Endothelial cell of umbilical vein (primary cell): ENCODE results near the gene AHRR. TPM values are rescaled to one million over a fixed set of nuclear protein-coding genes. Genes with fewer than 3 reads are reported as not detected.

Source experiments
- BruUV-seq: library from RNA; stranded (reverse); fragments of 400-500 nt; replicated peaks from 2 replicates; lab custom pipeline; 2021; lab: Mats Ljungman, UMichigan
- CTCF ChIA-PET: fragments of 300-600, 350-600 bp; sonication (Branson Sonifier 250); formaldehyde crosslinking; loops from one replicate; lab custom pipeline; 2021; ENCODE audit warnings: antibody characterized with exemption, inconsistent platforms; lab: Charles Lee
- POLR2A ChIA-PET: fragments of 300-600, 350-600 bp; sonication (Branson Sonifier 250); formaldehyde crosslinking; loops from one replicate; lab custom pipeline; 2021; ENCODE audit warnings: antibody characterized with exemption, inconsistent platforms; lab: Charles Lee
- DNase-seq: peaks from one replicate; pipeline ENCODE4 v3.0.0-alpha.2; 2011; ENCODE audit warnings: low read depth, low spot score
- FAIRE-seq: peaks from 2 replicates; lab custom pipeline; 2011; peaks lifted over from hg19 to GRCh38; lab: Jason Lieb, UNC
- H2AFZ ChIP-seq: 2 replicates; pipeline ENCODE4 v1.6.0; 2012; ENCODE audit warnings: low read depth, low read length, control low read depth, inconsistent platforms
- H3K27ac ChIP-seq: 2 replicates; pipeline ENCODE4 v1.5.1; 2011; ENCODE audit warnings: low read depth, mild to moderate bottlenecking, control low read depth, low read length, moderate library complexity; ENCODE audit not compliant: insufficient read depth
- H3K27me3 ChIP-seq, 2 experiments: 2 replicates each; pipeline versions ENCODE4 v1.6.0 to v1.6.1; 2011; ENCODE audit warnings: low read length in 2 of 2, mixed read lengths in 1 of 2; ENCODE audit not compliant: control insufficient read depth in 2 of 2, insufficient read depth in 2 of 2
- H3K36me3 ChIP-seq, 2 experiments: 2 replicates in 1 of 2; 3 replicates in 1 of 2; pipeline ENCODE4 v1.5.1; 2011; ENCODE audit warnings: low read length in 2 of 2, mild to moderate bottlenecking in 1 of 2, moderate library complexity in 1 of 2; ENCODE audit not compliant: control insufficient read depth in 2 of 2, insufficient read depth in 2 of 2; ENCODE audit errors: extremely low read depth in 1 of 2
- H3K4me1 ChIP-seq: 3 replicates; pipeline ENCODE4 v1.5.1; 2011; ENCODE audit warnings: mild to moderate bottlenecking, low read length; ENCODE audit not compliant: control insufficient read depth, insufficient read depth; ENCODE audit errors: extremely low read depth
- H3K4me2 ChIP-seq: 2 replicates; pipeline ENCODE4 v1.6.1; 2011; ENCODE audit warnings: low read length, control low read depth, mixed read lengths; ENCODE audit not compliant: insufficient read depth
- H3K4me3 ChIP-seq, 3 experiments: fragments of 200-600 bp in 1 of 3; sonication (generic), shearing (Covaris generic) in 1 of 3; replicated peaks in 1 of 3; 2 replicates each; pipeline ENCODE4 v1.5.1; 2011 to 2016; ENCODE audit warnings: control low read depth in 3 of 3, low read length in 3 of 3, mild to moderate bottlenecking in 2 of 3, inconsistent platforms in 1 of 3, low read depth in 1 of 3, moderate library complexity in 1 of 3; ENCODE audit not compliant: insufficient read depth in 1 of 3
- H3K79me2 ChIP-seq: 2 replicates; pipeline ENCODE4 v1.6.0; 2012; ENCODE audit warnings: low read length, inconsistent platforms; ENCODE audit not compliant: control insufficient read depth, insufficient read depth
- H3K9ac ChIP-seq: replicated peaks from 2 replicates; pipeline ENCODE3; 2011; ENCODE audit warnings: low read length, control low read depth; ENCODE audit not compliant: insufficient read depth; ENCODE audit errors: extremely low read depth
- H3K9me1 ChIP-seq: replicated peaks from 3 replicates; pipeline ENCODE4 v1.6.0; 2011; ENCODE audit warnings: mild to moderate bottlenecking, low read length; ENCODE audit not compliant: control insufficient read depth, insufficient read depth; ENCODE audit errors: extremely low read depth
- H3K9me3 ChIP-seq: replicated peaks from 2 replicates; pipeline ENCODE4 v1.5.1; 2012; ENCODE audit warnings: low read length, inconsistent platforms; ENCODE audit not compliant: control insufficient read depth, insufficient read depth
- H4K20me1 ChIP-seq: replicated peaks from 2 replicates; pipeline ENCODE3; 2011; ENCODE audit warnings: mild to moderate bottlenecking, low read length; ENCODE audit not compliant: control insufficient read depth, insufficient read depth; ENCODE audit errors: extremely low read depth
- CTCF ChIP-seq, 2 donors: IDR thresholded peaks; 1 replicate in 1 of 2; 2 replicates in 1 of 2; pipeline ENCODE4 v1.5.1; 2011; ENCODE audit warnings: low read length in 2 of 2, mild to moderate bottlenecking in 2 of 2, moderate library complexity in 2 of 2, control low read depth in 1 of 2, inconsistent platforms in 1 of 2, low read depth in 1 of 2; ENCODE audit not compliant: insufficient read depth in 1 of 2; ENCODE audit errors: extremely low read depth in 1 of 2
- EZH2 ChIP-seq: IDR thresholded peaks from 2 replicates; pipeline ENCODE4 v1.6.1; 2012; ENCODE audit warnings: borderline replicate concordance, low read depth, mild to moderate bottlenecking, moderate library complexity, low read length, inconsistent platforms; ENCODE audit not compliant: severe bottlenecking
- FOS ChIP-seq: IDR thresholded peaks from 2 replicates; pipeline ENCODE4 v1.6.1; 2011; ENCODE audit warnings: mild to moderate bottlenecking, low read length, moderate library complexity, borderline replicate concordance; ENCODE audit not compliant: insufficient read depth
- GATA2 ChIP-seq: IDR thresholded peaks from 2 replicates; pipeline ENCODE4 v1.7.0; 2011; ENCODE audit warnings: low read depth, mild to moderate bottlenecking, moderate library complexity, mixed read lengths, low read length; ENCODE audit not compliant: insufficient read length, insufficient read depth
- JUN ChIP-seq: IDR thresholded peaks from 2 replicates; pipeline ENCODE4 v1.6.1; 2011; ENCODE audit warnings: borderline replicate concordance, low read depth; ENCODE audit not compliant: insufficient read length, insufficient read depth
- MAX ChIP-seq: IDR thresholded peaks from 2 replicates; pipeline ENCODE4 v1.6.1; 2011; ENCODE audit not compliant: insufficient read depth, insufficient read length
- MYC ChIP-seq: IDR thresholded peaks from one replicate; pipeline ENCODE4 v1.6.1; 2011; ENCODE audit warnings: mild to moderate bottlenecking, low read depth, low read length
- POLR2A ChIP-seq: IDR thresholded peaks from 2 replicates; pipeline ENCODE4 v1.6.1; 2012; ENCODE audit warnings: low read depth, mild to moderate bottlenecking, control low read depth, low read length
- POLR2AphosphoS5 ChIP-seq: IDR thresholded peaks from 2 replicates; pipeline ENCODE4 v1.6.1; 2012; ENCODE audit warnings: low read depth, mild to moderate bottlenecking, control low read depth, low read length, moderate library complexity; ENCODE audit not compliant: insufficient read depth
- dilution Hi-C: fragments of 300-500 bp; cut with MboI; formaldehyde crosslinking; loops from one replicate; pipeline ENCODE4 v1.15.0; 2019; ENCODE audit warnings: low sequenced_read_pairs; ENCODE audit not compliant: extremely low pct_ligation_motif_present
- intact Hi-C: fragments of 100-400 bp; cut with micrococcal nuclease; formaldehyde crosslinking; loops from one replicate; pipeline ENCODE4 v1.10.0; 2022
- polyA plus RNA-seq, 4 experiments: library from polyadenylated mRNA; depleted of rRNA in 3 of 4; stranded (reverse) in 3 of 4; unstranded in 1 of 4; fragments of >200 nt; gene quantifications; 2 replicates each; pipeline versions ENCODE4 v1.2.1 to v1.2.3, GENCODE V29; 2011 to 2012; ENCODE audit warnings: missing spikeins in 1 of 4
- total RNA-seq: library from RNA; stranded (reverse); gene quantifications from 2 replicates; pipeline ENCODE4 v1.2.3, GENCODE V29; 2021

The AHRR gene
- total and polyA plus RNA-seq, 2 donors (not counting 3 experiments of a cell fraction or from before 2014, with no cell fraction given): 3.1 to 7.3 TPM

GRCh38 chr5:345404-346195 lies 24.1 kb downstream of the AHRR start:
- TF ChIP-seq GATA2: no peak
- TF ChIP-seq JUN: no peak
- no peak for TF ChIP-seq POLR2A
- TF ChIP-seq FOS: no peak
- TF ChIP-seq CTCF (IDR thresholded peaks at IDR 0.05; ENCODE audit: extremely low read depth in 1 of 2, insufficient read depth in 1 of 2, low read depth in 1 of 2, low read length in 2 of 2): no peak
- no peak for TF ChIP-seq POLR2AphosphoS5
- no peak for TF ChIP-seq MYC
- no peak for TF ChIP-seq MAX
- no peak for TF ChIP-seq EZH2
- BruUV-seq: no TSS peak
- H3K4me1 ChIP-seq: peaks cover 2% of the 10 kb centered on the region
- no peak for FAIRE-seq
- dilution Hi-C loops (no loop called here), intact Hi-C loops (no loop called here)
- no peak overlapping the region for H3K4me3 ChIP-seq
- H3K27me3 ChIP-seq: no peaks in the 10 kb centered on the region
- ChIA-PET POLR2A (no interaction called here), CTCF (interaction anchor here (0.9 to 1.2 kb wide), 2 partner anchors 8 to 86 kb away, joined by 4 read pairs; no protein-coding TSS in a partner anchor)
- no peaks in the 10 kb centered on the region for H3K79me2 ChIP-seq
- H3K4me2 ChIP-seq: no peak overlapping the region
- no peaks in the 10 kb centered on the region for H4K20me1 ChIP-seq
- H3K9ac ChIP-seq: no peak overlapping the region
- no peak overlapping the region for H3K27ac ChIP-seq
- no peak overlapping the region for H2AFZ ChIP-seq
- DNase-seq: no peak
- no peaks in the 10 kb centered on the region for H3K36me3 ChIP-seq
- no peaks in the 10 kb centered on the region for H3K9me3 ChIP-seq
- no peaks in the 10 kb centered on the region for H3K9me1 ChIP-seq
